CD4-positive, alpha-beta T cell treated with Interleukin-10 for 1 hour (primary cell): ENCODE results near the gene DBX1.

Experiments used
- DNase-seq: peaks from one replicate; pipeline ENCODE4 v3.0.0-alpha.2; 2020

Gene DBX1

GRCh38 chr11:20120134-20120925, 39.9 kb downstream of the DBX1 start:
- no peak for DNase-seq

GRCh38 chr11:20119315-20119714, 41.0 kb downstream of the DBX1 start:
- no peak for DNase-seq

- DNase-seq: no peak
These were observed 42.1 kb downstream of the DBX1 start for GRCh38 chr11:20118209-20118608.

GRCh38 chr11:20117291-20117690, 43.0 kb downstream of the DBX1 start:
- no peak for DNase-seq

- DNase-seq: no peak
These were observed 43.5 kb downstream of the DBX1 start for GRCh38 chr11:20116825-20117224.

- no peak for DNase-seq
These were observed 45.7 kb downstream of the DBX1 start for GRCh38 chr11:20114588-20114987.

GRCh38 chr11:20113149-20113438, 47.2 kb downstream of the DBX1 start:
- no peak for DNase-seq

- DNase-seq: no peak
These were observed 47.8 kb downstream of the DBX1 start for GRCh38 chr11:20112291-20113148.

- no peak for DNase-seq
These were observed 48.4 kb downstream of the DBX1 start for GRCh38 chr11:20111871-20112270.

- DNase-seq: peak; percentile 53
These were observed 49.2 kb downstream of the DBX1 start for GRCh38 chr11:20110908-20111669.

GRCh38 chr11:20109731-20110445, 50.4 kb downstream of the DBX1 start:
- no peak for DNase-seq
